AG09309 (cell line): ENCODE data around the gene PFDN1.

Experiments used
- DNase-seq: peaks from one replicate; pipeline ENCODE4 v3.0.0-alpha.2; 2010; ENCODE audit warnings: low read depth
- H3K4me3 ChIP-seq: 2 replicates; pipeline ENCODE4 v1.5.1; 2011; ENCODE audit warnings: mild to moderate bottlenecking, low read depth, low read length, moderate library complexity; ENCODE audit not compliant: control insufficient read depth
- TF ChIP-seq, protein P1 (sequence below): IDR thresholded peaks from 2 replicates; pipeline ENCODE4 v1.5.1; 2011; ENCODE audit warnings: mild to moderate bottlenecking, low read depth, low read length, inconsistent platforms; ENCODE audit not compliant: insufficient read depth, control insufficient read depth; ENCODE audit errors: missing control alignments

PFDN1 gene

DNA sequence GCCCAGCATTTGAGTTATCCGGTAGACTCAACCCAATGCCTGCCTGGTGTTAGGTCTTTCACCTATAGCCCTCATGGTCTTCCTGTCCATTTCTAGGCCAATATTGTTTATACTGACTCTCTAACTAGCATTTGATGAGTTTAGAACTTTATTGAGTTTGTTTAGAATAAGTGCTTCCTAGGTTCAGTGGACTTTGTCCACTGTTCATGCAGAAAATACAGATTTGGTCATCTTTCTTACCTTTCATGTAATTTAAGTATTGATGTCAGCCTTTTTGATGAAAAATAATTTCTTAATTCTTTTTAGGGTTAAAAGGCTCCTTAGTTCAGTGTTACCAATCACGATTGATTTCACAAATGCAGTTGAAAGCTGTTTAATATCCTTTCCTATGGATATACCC is 105.9 kb downstream of the PFDN1 start:
- TF ChIP-seq, protein P1, sequence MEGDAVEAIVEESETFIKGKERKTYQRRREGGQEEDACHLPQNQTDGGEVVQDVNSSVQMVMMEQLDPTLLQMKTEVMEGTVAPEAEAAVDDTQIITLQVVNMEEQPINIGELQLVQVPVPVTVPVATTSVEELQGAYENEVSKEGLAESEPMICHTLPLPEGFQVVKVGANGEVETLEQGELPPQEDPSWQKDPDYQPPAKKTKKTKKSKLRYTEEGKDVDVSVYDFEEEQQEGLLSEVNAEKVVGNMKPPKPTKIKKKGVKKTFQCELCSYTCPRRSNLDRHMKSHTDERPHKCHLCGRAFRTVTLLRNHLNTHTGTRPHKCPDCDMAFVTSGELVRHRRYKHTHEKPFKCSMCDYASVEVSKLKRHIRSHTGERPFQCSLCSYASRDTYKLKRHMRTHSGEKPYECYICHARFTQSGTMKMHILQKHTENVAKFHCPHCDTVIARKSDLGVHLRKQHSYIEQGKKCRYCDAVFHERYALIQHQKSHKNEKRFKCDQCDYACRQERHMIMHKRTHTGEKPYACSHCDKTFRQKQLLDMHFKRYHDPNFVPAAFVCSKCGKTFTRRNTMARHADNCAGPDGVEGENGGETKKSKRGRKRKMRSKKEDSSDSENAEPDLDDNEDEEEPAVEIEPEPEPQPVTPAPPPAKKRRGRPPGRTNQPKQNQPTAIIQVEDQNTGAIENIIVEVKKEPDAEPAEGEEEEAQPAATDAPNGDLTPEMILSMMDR: no peak
- H3K4me3 ChIP-seq: no peak overlapping the region
- DNase-seq: no peak

DNA sequence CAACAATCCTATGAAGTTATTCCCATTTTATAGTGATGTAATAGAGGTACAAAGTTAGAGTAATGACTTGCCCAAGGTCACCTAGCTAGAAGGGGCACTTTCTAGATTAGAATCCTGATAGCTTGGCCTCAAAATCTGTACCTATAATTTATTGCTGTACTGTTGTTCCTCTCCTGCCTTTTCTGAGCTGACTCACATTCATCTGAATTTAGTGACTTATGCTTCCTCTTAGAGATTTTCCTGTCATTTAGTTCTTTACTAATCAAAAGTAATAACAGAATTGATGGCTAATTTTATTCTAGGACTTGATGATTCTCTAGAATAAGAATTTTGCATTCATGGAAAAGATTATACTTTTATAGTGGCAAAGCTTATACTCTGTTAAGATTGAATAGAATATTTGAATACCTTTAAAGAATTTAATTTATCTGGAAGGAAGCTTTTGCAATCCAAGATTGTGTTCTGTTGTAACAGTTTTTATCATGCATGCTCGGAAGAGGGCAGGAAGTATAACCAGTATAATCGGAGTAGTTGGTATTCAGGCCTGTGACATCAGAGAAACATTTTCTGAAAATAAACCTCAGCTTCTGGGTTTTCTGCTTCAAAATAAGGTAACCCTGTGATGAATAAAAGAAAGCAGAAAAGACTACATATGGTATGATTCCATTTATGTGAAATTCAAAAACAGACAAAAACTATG is 106.6 kb downstream of the PFDN1 start:
- DNase-seq: no peak
- H3K4me3 ChIP-seq: no peak overlapping the region
- TF ChIP-seq, protein P1: no peak
